ENCODE data around the gene DCTD. TPM values are rescaled to one million over a fixed set of nuclear protein-coding genes. Genes with fewer than 3 reads are reported as not detected.
A peak's percentile ranks its signal among the peaks of the same experiment; 100 is the strongest.

The DCTD gene
- total and polyA plus RNA-seq, 2 experiments from 2014 or later = 133 to 170 TPM

GRCh38 chr4:182916483-182917181, 554 bp downstream of the DCTD start:
- in situ Hi-C loops (cut with MboI) = no loop called here
- Histone ChIP-seq H3K4me2 (ENCODE audit: unreplicated experiment) (peak overlapping the region; percentile 91), H3K9me3 (ENCODE audit: low read depth) (no peaks in the 10 kb centered on the region), H3K9me2 (ENCODE audit: insufficient read depth) (no peaks in the 10 kb centered on the region), H3K27me3 (replicated peaks; ENCODE audit: insufficient read depth) (no peaks in the 10 kb centered on the region), H3K36me3 (ENCODE audit: low read depth) (peaks cover 31% of the 10 kb centered on the region), H3F3A (ENCODE audit: insufficient read depth) (peaks cover 13% of the 10 kb centered on the region), H3K27ac (peak overlapping the region; percentile 88), H4K20me1 (ENCODE audit: insufficient read depth) (no peaks in the 10 kb centered on the region), H3K9ac (peak overlapping the region; percentile 92), H3K4me1 (ENCODE audit: insufficient read depth) (peaks cover 17% of the 10 kb centered on the region), H3K4me3 (peak overlapping the region; percentile 83), H3K79me2 (ENCODE audit: insufficient read depth) (peaks cover 50% of the 10 kb centered on the region), H2AFZ (peak overlapping the region; percentile 78)
- DNase-seq = peak; percentile 90
- TF ChIP-seq EZH2 (IDR thresholded peaks at IDR 0.05; ENCODE audit: insufficient read depth, poor library complexity, severe bottlenecking) (no peak), EZH2phosphoT487 (IDR thresholded peaks at IDR 0.05; ENCODE audit: insufficient read depth, low read depth) (no peak)
- WGBS, 2 experiments (ENCODE audit: low coverage in 1 of 2, low lambda C conversion rate in 2 of 2, missing lambda C conversion rate in 2 of 2) = 7 to 8% methylated on average over 28 to 36 of the region's 38 CpGs

DNA sequence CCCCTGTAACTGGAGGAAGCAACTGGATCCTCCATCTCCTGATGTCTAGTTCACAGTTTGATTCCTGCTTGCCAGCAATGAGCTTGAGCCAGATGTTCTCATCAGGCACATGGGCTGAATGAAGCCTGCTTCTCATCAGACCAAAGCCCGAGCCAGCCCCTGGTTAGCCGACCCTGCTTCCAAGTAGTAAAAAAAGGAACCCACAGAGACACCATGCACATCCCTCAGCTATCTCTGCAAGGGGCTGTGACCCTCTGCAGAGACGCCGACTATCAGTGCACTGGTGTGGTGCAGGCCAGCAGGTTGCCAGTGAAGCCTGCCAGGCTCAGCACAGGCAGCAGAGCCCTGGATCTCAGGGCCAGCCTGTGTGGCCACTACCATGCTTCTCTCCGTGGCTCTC, 2.8 kb downstream of the DCTD start:
- Histone ChIP-seq H3K27me3 (replicated peaks; ENCODE audit: insufficient read depth) (no peaks in the 10 kb centered on the region), H3K9ac (no peak overlapping the region), H3K4me3 (no peak overlapping the region), H4K20me1 (ENCODE audit: insufficient read depth) (no peaks in the 10 kb centered on the region), H3K4me1 (ENCODE audit: insufficient read depth) (peaks cover 17% of the 10 kb centered on the region), H3K9me3 (ENCODE audit: low read depth) (no peaks in the 10 kb centered on the region), H3K27ac (no peak overlapping the region), H3K4me2 (ENCODE audit: unreplicated experiment) (no peak overlapping the region), H3F3A (ENCODE audit: insufficient read depth) (peaks cover 13% of the 10 kb centered on the region), H3K79me2 (ENCODE audit: insufficient read depth) (peaks cover 73% of the 10 kb centered on the region), H3K9me2 (ENCODE audit: insufficient read depth) (no peaks in the 10 kb centered on the region), H3K36me3 (ENCODE audit: low read depth) (peaks cover 53% of the 10 kb centered on the region), H2AFZ (no peak overlapping the region)
- WGBS, 2 experiments (ENCODE audit: low coverage in 1 of 2, low lambda C conversion rate in 2 of 2, missing lambda C conversion rate in 2 of 2) = 37 to 54% methylated on average over 5 of the region's 5 CpGs
- in situ Hi-C loops (cut with MboI) = no loop called here
- no peak for DNase-seq
- TF ChIP-seq EZH2 (IDR thresholded peaks at IDR 0.05; ENCODE audit: insufficient read depth, poor library complexity, severe bottlenecking) (no peak), EZH2phosphoT487 (IDR thresholded peaks at IDR 0.05; ENCODE audit: insufficient read depth, low read depth) (no peak)

DNA sequence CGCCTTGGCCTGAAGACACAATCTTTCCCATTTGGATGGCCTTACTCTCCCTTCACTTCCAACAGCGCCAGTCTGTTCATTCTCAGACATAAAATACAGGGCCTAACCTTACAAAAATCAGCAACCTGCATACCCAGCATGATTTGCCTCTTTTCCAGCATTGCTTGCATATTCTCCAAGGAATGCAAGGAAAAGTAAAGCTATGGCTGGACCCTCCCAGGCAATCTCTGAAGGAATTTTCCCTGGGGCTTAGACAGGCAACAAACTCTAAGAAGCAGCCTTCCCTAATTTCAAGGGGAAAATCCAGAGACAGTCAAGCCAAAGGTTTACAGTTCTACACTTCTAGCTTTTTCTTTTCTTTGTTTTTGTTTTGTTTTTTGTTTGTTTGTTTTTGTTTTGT, 3.6 kb downstream of the DCTD start:
- Histone ChIP-seq H3K27ac (no peak overlapping the region), H3K4me2 (ENCODE audit: unreplicated experiment) (no peak overlapping the region), H3K4me3 (no peak overlapping the region), H3K9ac (no peak overlapping the region), H3K4me1 (ENCODE audit: insufficient read depth) (peaks cover 14% of the 10 kb centered on the region), H3K79me2 (ENCODE audit: insufficient read depth) (peaks cover 79% of the 10 kb centered on the region), H4K20me1 (ENCODE audit: insufficient read depth) (no peaks in the 10 kb centered on the region), H2AFZ (no peak overlapping the region), H3F3A (ENCODE audit: insufficient read depth) (peaks cover 7% of the 10 kb centered on the region), H3K27me3 (replicated peaks; ENCODE audit: insufficient read depth) (no peaks in the 10 kb centered on the region), H3K36me3 (ENCODE audit: low read depth) (peaks cover 56% of the 10 kb centered on the region), H3K9me3 (ENCODE audit: low read depth) (no peaks in the 10 kb centered on the region), H3K9me2 (ENCODE audit: insufficient read depth) (no peaks in the 10 kb centered on the region)
- no peak for DNase-seq
- TF ChIP-seq EZH2phosphoT487 (IDR thresholded peaks at IDR 0.05; ENCODE audit: insufficient read depth, low read depth) (no peak), EZH2 (IDR thresholded peaks at IDR 0.05; ENCODE audit: insufficient read depth, poor library complexity, severe bottlenecking) (no peak)
- 100% methylated on average over 2 of the region's 2 CpGs for WGBS, 2 experiments (ENCODE audit: low coverage in 1 of 2, low lambda C conversion rate in 2 of 2, missing lambda C conversion rate in 2 of 2)
- in situ Hi-C loops (cut with MboI) = no loop called here

DNA sequence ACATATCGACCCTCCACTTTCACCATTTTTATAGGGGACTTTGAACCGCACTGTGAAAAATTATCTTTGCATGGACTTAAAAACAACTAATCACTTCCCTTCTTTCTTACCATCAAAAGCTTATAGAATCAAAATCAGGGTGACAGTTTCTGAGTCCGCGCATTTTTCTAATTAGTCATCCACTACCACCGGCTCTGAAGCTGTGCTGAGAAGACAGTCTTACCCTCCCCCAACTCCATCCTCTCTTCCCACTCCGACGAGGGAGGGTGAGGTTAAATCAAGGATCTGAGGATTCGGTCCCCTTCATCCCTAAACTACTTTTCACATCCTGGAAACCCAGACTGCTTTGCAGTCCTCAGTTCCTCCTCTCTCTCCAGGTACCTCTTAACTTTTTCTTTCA, 4.2 kb downstream of the DCTD start:
- no peak for DNase-seq
- in situ Hi-C loops (cut with MboI) = no loop called here
- WGBS, 2 experiments (ENCODE audit: low coverage in 1 of 2, low lambda C conversion rate in 2 of 2, missing lambda C conversion rate in 2 of 2) = 94 to 96% methylated on average over 8 of the region's 8 CpGs
- TF ChIP-seq EZH2 (IDR thresholded peaks at IDR 0.05; ENCODE audit: insufficient read depth, poor library complexity, severe bottlenecking) (no peak), EZH2phosphoT487 (IDR thresholded peaks at IDR 0.05; ENCODE audit: insufficient read depth, low read depth) (no peak)
- Histone ChIP-seq H3K9ac (no peak overlapping the region), H3K4me1 (ENCODE audit: insufficient read depth) (peaks cover 11% of the 10 kb centered on the region), H3K27ac (no peak overlapping the region), H3K4me3 (no peak overlapping the region), H4K20me1 (ENCODE audit: insufficient read depth) (no peaks in the 10 kb centered on the region), H3K9me3 (ENCODE audit: low read depth) (no peaks in the 10 kb centered on the region), H3K27me3 (replicated peaks; ENCODE audit: insufficient read depth) (no peaks in the 10 kb centered on the region), H3K9me2 (ENCODE audit: insufficient read depth) (no peaks in the 10 kb centered on the region), H2AFZ (no peak overlapping the region), H3K4me2 (ENCODE audit: unreplicated experiment) (no peak overlapping the region), H3K36me3 (ENCODE audit: low read depth) (peaks cover 56% of the 10 kb centered on the region), H3F3A (ENCODE audit: insufficient read depth) (peaks cover under 1% of the 10 kb centered on the region; the same call in 1 of the 2 replicates), H3K79me2 (ENCODE audit: insufficient read depth) (peaks cover 84% of the 10 kb centered on the region)
